ENCODE measurements around the gene WDR83.
"Not testable (repeated sequence)": the region's sequence is repeated elsewhere in the genome, so short reads cannot be mapped to it uniquely, and the experiment has no call there.

Gene WDR83

DNA sequence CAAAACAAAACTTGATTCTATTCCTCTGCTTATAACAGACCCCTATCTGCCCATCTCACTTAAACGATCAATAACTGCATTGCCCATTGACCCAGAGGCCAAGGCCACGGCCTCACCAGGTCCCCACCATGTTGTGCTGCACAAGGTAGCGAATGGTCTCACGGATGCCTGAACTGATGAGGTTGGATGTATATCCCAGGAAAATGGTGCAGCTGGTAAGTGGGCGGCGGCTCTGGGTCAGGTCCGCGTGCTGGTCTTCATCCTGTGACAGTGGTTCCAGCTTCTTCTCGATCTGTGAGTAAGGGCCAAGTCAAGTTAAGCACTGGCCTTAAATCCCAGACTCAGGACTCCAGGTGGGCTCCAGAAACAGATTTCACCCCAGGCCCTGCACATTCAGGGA is 13.4 kb downstream of the WDR83 start:
- in situ Hi-C loops (cut with HindIII; ENCODE audit: low sequenced_read_pairs): no loop called here

DNA sequence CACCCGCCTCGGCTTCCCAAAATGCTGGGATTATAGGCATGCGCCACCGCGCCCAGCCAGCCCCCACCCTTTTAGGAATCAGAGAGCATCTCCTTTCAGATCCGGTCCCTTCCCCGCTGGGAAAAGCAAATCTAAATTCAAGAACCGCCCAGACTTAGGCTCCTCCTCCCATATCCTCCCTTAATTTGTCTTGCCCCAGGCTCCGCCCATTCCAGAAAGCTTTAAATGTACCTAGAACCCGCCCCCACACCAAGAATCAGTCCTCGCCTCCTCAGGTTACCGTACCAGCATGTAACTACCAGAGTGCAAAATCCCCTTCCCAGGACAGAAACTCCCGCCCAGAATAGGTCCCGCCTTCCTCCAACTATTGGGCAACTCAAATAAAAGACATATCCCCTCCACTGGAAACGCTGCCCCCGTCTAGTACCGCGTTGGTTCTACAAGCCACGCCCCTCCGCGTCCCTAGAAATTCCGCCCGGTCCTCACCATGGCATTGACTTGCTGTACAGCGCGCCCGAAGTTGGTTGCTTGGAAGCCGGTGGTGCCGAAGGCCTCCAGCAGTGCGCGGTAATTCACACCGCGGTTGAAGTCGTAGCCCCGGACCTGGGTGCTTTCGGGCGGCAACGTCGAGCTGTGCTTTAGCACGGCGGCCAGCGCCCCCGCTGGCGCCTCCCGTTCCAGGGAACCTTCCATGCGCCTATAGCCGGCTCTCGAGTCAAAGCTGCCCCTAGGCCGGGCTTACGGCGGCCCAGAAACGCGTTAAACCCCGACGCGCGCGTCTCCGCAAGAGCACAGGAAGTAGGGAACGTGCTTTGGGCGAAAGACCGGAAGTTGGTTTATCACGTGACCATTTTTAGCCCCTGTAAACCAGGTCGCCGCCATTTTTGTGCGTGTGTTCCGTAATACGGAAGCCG is 14.7 kb downstream of the WDR83 start, which contains the start of gene DHPS:
Gene DHPS (minus strand): TSS at position 807 of the 914 bp plus-strand sequence. CDS start 114 bp downstream, at position 693.
- in situ Hi-C loops (cut with HindIII; ENCODE audit: low sequenced_read_pairs): no loop called here

DNA sequence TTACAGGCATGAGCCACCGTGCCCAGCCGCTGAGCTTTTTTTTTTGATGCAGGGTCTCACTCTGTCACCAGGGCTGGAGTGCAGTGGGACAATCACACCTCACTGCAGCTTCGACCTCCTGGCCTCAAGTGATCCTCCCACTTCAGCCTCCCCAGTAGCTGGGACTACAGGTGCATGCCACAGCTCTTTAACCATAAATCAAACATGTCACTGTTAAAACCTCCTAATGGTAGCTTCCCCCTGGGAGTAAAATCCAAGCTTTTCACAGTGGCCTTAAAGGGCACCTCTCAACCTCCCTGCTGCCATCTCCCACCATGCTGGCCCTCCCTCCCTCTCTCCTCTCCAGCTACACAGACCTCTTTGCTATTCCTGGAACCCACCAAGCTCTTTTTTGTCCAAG is 19.2 kb downstream of the WDR83 start:
- in situ Hi-C loops (cut with HindIII; ENCODE audit: low sequenced_read_pairs): no loop called here

DNA sequence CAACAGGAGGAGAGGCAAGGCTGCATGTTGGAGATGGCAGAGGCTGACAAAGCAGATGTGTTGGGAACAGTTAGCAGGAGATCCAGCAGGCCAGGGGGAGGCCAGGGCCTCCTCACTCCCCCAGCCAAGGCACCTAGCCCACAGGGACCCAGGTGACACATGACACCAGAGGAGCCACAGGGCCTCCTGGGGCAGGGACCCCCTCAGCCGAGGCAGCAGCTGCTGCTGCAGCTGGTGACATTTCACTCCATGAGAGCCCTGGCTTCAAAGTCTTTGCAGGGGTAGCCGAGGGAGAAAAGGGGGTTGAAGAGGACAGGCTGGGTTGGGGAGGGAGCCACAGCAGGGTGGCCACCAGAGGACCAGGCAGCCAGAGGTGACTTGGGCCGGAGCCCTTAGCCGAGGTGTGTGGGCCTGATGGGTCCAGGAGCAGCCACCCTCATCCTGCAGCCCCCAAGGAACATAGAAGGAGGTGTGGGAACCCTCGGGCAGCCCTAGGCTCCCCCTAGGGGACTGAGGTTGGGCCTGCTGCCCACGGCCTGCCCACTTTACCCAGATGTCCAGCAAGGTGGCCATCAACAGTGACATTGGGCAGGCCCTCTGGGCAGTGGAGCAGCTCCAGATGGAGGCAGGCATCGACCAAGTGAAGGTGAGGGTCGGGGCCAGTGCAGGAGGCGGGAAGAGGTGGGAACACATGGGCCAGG is 21.0 kb downstream of the WDR83 start, which contains the start of gene GNG14:
Gene GNG14 (plus strand): TSS at position 503 of the 701 bp plus-strand sequence. CDS start 51 bp downstream, at position 554.
- in situ Hi-C loops (cut with HindIII; ENCODE audit: low sequenced_read_pairs): no loop called here

DNA sequence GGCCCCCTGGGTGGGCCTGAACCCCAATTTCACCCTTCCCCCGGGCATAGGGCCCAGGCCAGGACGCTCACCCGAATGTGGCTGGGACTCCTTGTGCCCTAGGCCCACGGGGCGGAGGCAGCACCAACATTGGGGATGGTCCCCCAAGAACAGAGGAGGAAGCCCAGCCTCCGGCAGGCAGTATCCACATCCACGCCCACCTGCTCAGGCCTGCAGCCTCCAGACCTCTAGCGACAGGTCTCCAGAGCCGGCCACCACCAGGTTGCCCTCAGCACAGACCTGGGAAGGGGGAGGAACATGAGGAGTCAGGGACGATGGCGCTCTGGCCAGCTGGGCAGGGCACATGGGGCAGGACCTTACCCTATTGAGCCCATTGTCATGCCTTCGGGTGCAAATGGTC is 22.4 kb downstream of the WDR83 start:
- in situ Hi-C loops (cut with HindIII; ENCODE audit: low sequenced_read_pairs): no loop called here

DNA sequence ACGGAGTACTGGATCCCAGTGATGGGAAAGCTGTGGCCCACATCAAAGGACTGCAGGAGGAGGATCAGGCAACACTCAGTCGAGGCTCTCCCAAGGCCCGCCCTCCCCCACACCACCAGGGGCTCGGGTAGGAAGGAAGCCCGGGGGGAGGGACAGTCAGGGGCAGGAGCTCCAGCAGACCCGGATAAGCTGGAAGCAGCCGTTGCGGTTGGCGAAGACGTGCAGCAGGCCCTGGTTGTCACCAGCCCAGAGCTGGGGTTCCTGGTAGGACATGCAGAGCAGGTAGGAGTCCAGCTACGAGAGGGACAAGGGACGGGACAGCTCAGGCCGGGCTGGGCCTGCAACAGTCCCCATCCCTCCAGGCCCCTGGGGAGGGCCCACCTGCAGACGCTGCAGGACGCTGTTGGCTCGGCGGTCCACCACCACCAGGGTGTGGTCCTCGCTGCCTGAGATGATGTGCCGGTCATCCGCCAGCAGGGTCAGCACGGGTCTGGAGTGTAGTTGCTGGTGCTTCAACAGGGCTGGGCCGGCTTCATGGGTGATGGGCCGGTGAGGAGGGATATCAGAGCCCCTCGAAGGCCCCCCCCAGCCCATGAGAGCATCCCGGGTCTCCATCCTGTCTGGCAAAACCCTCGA is 23.1 kb downstream of the WDR83 start:
- in situ Hi-C loops (cut with HindIII; ENCODE audit: low sequenced_read_pairs): no loop called here

DNA sequence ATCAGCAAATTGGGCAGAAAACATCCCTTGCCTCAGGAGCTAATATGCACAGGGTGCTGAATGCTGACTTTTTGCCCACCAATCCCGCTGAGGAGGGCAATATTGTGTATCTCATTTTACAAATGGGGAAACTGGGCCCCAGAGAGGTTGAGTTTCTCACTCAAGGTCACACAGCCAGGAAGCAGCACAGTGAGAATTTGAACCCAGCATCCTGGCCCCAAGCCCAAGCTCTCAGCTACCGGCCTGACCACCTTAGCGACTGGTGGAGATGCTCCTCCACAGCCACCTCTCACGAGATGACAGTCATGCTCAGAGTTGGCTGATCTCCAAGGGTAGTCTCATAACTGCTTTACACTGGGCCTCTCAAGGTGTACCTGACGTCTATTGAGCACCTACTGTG is 26.4 kb downstream of the WDR83 start:
- in situ Hi-C loops (cut with HindIII; ENCODE audit: low sequenced_read_pairs): no loop called here

DNA sequence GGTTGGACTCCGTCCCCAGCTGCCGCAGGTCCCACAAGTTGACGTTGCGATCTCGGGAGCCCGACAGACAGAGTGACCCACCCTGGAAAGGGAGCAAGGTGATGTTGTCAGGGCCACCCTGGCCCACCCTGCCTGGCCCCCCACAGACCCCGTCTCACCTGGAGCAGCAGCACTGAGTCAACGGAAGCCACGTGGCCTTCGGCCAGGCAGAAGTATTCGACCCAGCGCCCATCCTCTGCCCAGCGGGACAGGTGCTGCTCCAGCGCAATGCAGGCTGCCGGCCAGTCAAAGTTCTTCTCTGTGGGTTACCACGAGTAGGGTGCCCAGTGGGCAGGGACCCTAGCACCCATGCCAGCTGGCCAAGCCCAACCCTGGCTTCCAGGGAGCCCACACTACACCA is 28.0 kb downstream of the WDR83 start:
- in situ Hi-C loops (cut with HindIII; ENCODE audit: low sequenced_read_pairs): no loop called here

DNA sequence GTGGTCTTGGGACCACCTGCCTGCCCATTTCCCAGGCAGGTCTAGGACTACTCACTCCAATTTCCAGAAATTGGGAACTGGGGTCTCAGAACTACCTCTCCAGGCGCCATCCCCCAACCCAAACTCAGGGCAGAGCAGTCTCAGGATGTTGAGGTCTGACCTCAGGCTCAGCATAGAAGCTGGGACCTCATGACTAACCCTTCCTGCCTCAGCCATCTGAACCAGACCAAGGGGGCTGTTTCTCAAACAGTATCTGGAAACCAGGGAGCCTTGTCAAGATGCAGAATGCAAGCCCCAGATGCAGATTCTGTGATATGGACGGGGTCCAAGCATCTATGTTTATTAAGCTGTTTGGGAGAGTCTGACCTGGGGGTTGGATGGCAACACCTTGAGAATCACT is 28.5 kb downstream of the WDR83 start:
- in situ Hi-C loops (cut with HindIII; ENCODE audit: low sequenced_read_pairs): no loop called here

DNA sequence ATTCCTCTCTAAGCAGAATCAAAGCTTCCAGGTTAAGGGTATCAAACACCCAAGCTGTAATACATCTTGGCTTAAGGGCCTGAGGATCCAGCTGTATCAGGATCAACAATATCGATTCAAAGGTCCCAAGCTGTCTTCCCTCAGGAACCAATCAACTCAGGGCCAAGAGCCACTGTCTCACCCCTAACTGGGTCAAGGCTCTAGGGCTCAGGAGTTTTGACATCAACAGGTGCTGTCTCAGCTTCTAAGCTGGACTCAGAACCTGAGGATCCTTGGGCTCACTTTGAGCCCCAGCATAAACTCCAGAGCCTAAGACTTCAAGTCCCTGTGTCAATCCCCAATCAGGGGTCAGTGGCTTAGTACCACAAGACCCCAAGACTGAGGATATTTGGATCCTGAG is 28.9 kb downstream of the WDR83 start:
- in situ Hi-C loops (cut with HindIII; ENCODE audit: low sequenced_read_pairs): no loop called here

DNA sequence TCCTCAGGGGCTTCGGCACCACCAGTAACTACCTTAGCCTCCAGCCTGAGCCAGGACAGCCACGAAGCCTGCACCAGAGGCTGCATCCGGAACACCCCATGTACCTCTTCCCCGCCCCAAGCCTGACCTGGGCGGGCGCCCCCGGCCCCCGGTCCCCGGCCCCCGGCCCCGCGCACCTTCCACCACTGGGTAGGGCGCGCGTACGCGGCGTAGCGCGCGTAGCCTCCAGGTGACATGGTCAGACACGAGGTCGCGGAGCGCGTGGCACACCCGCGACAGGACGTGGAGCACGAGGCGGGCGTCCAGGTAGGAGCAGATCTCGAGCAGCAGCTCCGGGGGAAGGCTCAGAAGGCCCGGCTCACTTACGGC is 29.4 kb downstream of the WDR83 start:
- in situ Hi-C loops (cut with HindIII; ENCODE audit: low sequenced_read_pairs): no loop called here

DNA sequence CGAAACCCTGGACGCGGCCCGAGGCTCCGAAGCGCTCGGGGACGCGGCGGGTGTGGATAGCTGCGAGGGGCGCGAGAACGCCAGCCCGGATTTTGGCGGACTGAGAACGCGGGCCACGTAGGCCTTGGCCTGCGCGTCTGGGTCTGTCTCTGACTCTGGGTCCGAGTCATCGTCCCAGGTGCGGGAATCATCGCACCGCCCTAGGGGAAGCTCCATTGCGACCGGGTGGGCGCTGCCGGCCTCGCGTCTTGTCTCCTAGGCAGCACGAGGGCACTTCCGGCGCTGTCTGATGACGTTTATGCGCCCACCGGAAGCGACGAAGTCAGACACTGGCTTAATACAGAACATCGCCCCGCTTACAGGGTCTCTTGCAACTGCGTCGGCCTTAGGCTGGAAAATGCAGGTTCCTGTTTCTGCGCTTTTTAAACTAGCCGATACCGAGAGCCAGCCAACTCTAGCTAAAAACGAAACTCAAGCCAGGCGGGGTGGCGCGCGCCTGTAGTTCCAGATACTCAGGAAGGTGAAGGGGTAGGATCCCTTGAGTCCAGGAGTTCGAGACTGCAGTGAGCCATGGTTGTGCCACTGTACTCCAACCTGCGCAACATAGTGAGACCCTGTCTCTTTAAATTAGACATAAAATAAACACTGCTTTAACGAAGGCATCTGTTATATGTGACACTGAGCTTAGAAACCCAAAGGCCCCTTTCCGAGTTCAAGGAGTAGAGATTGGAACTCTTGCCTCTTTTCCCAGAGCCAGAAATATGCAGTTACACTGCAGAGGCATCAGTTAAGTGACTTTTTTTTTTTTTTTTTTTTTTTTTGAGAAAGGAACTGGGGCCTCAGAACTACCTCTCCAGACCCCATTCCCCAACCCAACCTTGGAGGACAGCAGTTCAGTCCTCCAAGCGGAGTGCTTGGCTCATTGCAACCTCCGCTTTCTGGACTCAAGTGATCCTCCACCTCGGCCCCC is 30.0 kb downstream of the WDR83 start, which contains the start of gene FBXW9:
Gene FBXW9 (minus strand): TSS at position 266 of the 970 bp plus-strand sequence. CDS start 50 bp downstream, at position 216.
- in situ Hi-C loops (cut with HindIII; ENCODE audit: low sequenced_read_pairs): no loop called here

DNA sequence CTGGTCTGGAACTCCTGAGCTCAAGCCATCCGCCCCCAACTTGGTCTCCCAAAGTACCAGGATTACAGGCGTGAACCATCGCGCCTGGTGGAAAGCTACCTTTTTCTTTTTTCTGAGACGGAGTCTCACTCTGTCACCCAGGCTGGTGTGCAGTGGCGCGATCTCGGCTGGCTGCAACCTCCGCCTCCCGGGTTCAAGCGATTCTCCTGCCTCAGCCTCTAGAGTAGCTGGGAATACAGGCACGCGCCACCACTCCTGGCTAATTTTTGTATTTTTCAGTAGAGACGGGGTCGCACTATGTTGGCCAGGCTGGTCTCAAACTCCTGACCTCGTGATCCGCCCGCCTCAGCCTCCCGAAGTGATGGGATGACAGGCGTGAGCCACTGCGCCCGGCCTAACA is 30.8 kb downstream of the WDR83 start:
- in situ Hi-C loops (cut with HindIII; ENCODE audit: low sequenced_read_pairs): not testable (repeated sequence)

DNA sequence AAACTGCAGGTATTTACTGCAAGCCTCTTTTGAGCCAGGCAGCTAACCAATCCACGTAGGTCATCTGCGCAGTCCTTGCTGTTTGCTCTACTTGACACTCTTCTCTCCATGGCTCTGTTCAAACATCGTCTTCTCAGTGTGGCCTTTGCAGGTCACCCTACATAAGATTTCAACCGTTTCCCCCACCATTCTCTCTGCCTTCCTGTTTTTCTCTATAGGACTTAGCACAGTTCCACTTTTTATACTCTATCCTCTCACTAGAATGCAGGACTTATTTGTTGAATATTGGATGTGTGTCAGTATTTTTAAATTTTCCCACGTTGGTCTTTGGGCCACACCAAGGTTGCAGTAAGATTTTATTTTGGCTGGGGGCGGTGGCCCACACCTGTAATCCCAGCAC is 31.5 kb downstream of the WDR83 start:
- in situ Hi-C loops (cut with HindIII; ENCODE audit: low sequenced_read_pairs): no loop called here

DNA sequence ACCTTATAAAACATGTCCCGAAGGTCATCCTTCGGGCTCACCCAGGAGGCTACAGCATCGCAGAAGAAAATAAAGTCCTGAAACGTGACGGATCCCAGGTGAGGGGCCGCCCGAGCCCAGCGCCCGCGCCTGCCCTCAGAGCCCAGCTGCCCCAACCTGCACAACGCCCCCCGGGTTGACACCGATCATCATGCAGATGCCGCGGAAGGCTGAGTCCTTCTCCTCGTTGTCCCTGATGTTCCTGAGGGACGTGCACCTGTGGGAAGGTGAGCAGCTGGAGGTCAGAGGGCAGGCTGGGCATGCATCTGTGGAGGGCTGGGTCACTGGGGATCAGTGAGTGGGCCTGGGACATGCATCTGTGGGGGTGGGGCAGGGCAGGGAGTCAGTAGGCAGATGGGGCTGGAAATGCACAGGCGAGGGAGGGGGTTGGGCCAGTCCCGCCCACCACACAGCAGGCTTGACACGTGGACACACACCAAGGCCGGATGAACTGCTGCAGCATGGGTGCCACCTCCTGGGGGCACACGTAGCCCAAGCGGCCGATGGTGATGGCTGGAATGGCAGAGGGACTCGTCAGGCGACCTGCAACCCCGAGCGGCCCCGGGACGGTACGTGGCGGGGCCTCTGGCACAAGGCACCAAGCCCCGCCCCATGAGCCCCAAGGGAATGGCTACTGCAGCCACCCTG is 35.1 kb downstream of the WDR83 start:
- in situ Hi-C loops (cut with HindIII; ENCODE audit: low sequenced_read_pairs): loop anchor here (5.0 to 10.0 kb wide), 2 partner anchors 51 to 103 kb away; partner anchors contain the start of genes BEST2, PRDX2, RNASEH2A and THSD8

DNA sequence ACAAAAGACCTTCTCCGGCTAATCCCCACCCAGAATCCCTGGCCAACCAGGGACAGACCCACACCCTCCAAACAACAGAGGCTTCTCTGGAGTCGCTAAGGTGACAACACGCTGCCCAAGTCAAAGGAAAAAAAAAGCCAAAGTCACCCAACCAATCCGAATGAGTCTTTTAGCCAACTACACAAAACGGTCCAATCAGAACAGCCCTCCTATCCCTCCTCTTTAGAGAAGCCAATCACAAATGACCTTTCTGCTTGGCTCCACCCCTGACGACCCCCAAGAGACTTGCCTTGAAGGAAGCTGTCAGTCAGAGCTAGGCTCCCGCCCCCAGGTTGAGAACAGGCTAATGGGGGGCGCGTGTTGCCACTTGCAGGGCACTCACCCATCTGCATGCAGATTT is 36.4 kb downstream of the WDR83 start:
- in situ Hi-C loops (cut with HindIII; ENCODE audit: low sequenced_read_pairs): loop anchor here (5.0 to 10.0 kb wide), 2 partner anchors 49 to 102 kb away; partner anchors contain the start of genes BEST2, PRDX2, RNASEH2A and THSD8

DNA sequence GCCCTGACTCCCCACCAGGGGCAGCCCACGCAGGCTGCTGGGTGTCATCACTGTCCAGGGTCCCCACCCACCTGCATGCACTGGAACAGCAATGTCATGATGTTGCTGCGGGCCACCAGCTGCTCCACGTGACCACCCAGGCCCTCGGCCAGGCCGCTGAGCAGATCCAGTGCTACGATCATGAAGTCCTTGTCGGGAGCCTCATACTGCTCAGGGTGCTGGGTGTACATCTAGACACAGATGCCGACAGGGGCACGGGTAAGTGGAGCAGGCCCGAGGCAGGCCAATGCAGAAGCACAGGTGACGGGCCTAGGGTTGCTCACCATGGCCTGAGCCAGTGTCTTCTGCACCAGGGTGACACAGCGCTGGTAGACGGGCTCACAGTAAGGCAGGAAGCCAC is 38.6 kb downstream of the WDR83 start:
- in situ Hi-C loops (cut with HindIII; ENCODE audit: low sequenced_read_pairs): loop anchor here (10.0 kb wide), 1 partner anchor 100 kb away; the partner anchor contains the start of genes PRDX2, RNASEH2A and THSD8

DNA sequence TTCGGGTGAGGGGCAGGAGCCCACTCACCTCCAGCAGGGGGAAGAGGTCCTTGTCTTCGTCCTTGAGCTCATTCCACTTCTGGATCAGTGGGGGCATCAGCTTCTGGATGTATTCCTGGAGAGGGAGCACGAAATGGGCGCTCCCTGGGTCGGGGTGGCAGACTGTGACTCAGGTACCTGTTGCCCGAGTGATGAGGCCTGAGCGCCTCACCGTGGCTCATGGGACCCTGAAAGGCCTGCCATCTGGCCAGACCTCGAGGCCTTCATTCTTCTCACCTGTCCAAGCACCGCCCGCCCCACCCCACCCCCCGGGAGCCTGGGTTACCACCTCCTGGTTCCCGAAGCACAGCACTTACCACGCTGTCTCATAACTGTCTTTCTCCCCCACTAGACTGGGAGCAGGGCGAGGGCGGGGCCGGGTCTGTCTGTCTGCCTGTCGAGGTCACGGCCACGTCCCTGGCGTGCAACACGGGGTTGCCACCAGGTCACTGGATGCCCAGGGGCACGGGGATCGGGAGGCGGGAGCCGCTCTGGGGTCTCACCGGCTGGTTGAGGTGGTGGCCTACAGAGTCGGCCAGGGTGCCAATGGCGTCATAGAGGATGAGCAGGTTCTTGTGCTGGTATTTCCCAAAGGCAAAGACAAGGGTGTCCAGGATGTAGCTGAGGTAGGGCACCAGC is 39.2 kb downstream of the WDR83 start:
- in situ Hi-C loops (cut with HindIII; ENCODE audit: low sequenced_read_pairs): loop anchor here (10.0 kb wide), 1 partner anchor 99 kb away; the partner anchor contains the start of genes PRDX2, RNASEH2A and THSD8

DNA sequence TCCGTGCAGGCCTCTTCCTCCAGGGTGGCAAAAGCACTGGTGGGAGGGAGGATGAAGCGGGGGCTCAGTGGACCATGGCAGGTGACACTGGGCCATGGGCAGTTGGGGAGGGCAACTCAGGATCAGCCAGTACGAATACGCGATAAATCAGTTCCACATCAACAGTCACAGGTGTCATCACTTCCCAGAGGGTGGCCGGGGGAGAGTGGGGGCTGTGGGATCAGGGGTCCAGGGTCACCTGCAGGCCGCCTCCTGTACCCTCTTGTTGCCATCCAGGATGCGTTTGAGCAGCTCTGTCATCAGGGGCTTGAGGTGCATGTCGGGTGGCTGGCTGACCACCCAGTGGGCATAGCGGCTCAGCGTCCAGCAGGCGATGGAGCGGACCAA is 39.7 kb downstream of the WDR83 start:
- in situ Hi-C loops (cut with HindIII; ENCODE audit: low sequenced_read_pairs): loop anchor here (10.0 kb wide), 1 partner anchor 98 kb away; the partner anchor contains the start of genes PRDX2, RNASEH2A and THSD8

All from endothelial cell of hepatic sinusoid (primary cell).